Measurements from ENCODE around the gene GTF2A1.

DNA sequence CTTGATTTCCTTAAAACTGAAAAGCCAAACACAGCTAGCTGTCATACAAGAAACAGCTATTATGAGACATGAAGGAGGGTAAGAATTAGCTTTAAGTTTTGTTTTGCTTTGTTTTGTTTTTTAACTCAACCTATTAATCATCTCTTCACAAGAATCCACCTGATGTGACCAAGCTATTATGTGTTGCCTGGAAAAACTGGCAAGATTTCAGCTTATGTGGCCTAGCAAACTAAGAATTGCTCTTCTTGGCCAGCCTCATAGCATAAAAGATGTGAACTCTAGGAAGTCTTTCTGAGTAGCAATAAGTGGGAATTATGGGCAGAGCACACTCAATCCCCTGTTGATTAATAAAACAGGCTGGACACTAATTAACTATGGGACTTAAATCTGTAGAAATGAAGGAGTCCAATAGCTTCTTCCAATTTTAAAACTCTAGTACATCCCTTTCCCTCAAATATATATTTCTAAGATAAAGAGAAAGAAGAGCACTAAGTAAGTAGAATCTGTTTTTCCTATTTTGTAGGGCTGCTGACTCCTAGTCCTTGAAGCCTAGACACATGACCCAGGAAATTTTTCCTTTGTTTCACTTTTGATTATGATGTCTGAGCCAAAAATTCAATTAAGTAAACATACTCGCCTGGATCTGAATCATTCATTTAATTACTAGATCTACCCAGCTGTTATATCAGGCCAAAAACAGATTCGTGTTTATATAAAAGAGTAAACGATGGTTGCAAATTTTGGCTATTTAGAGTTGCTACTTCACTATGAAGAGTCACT, 75.7 kb downstream of the GTF2A1 start:
- TF ChIP-seq EZH2 (IDR thresholded peaks at IDR 0.05; ENCODE audit: borderline replicate concordance, low read depth, low read length, poor library complexity, severe bottlenecking), result no peak
- TF ChIP-seq, protein P1, sequence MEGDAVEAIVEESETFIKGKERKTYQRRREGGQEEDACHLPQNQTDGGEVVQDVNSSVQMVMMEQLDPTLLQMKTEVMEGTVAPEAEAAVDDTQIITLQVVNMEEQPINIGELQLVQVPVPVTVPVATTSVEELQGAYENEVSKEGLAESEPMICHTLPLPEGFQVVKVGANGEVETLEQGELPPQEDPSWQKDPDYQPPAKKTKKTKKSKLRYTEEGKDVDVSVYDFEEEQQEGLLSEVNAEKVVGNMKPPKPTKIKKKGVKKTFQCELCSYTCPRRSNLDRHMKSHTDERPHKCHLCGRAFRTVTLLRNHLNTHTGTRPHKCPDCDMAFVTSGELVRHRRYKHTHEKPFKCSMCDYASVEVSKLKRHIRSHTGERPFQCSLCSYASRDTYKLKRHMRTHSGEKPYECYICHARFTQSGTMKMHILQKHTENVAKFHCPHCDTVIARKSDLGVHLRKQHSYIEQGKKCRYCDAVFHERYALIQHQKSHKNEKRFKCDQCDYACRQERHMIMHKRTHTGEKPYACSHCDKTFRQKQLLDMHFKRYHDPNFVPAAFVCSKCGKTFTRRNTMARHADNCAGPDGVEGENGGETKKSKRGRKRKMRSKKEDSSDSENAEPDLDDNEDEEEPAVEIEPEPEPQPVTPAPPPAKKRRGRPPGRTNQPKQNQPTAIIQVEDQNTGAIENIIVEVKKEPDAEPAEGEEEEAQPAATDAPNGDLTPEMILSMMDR (conservative IDR thresholded peaks at IDR 0.05; ENCODE audit: low read depth, low read length), result no peak
